ENCODE data around the gene CBR1.

Gene CBR1

GRCh38 chr21:36113647-36114428 is 44.0 kb downstream of the CBR1 start:
- FAIRE-seq, result no peak
- DNase-seq (ENCODE audit: low spot score), result no peak

GRCh38 chr21:36115138-36115730 is 45.4 kb downstream of the CBR1 start:
- DNase-seq (ENCODE audit: low spot score), result no peak
- FAIRE-seq, result no peak

- FAIRE-seq, result no peak
- DNase-seq (ENCODE audit: low spot score), result no peak
Measured at GRCh38 chr21:36117286-36117741, 47.5 kb downstream of the CBR1 start.

GRCh38 chr21:36120304-36120888 is 50.6 kb downstream of the CBR1 start:
- DNase-seq (ENCODE audit: low spot score), result no peak
- FAIRE-seq, result no peak
